Femur (tissue), 1 donor: ENCODE data around the gene GSTT2.
"Not testable (repeated sequence)": the region's sequence is repeated elsewhere in the genome, so short reads cannot be mapped to it uniquely, and the experiment has no call there.

Source experiments
- DNase-seq: peaks from one replicate; pipeline ENCODE4 v3.0.0-alpha.2; 2017

GSTT2 gene

GRCh38 chr22:23979557-23980240 lies at the start of gene GSTT2:
TSS of gene GSTT2 (plus strand) at chr22:23980134.
- DNase-seq: not testable (repeated sequence)

GRCh38 chr22:23938328-23939016 lies 41.5 kb upstream of the GSTT2 start:
- no peak for DNase-seq

- no peak for DNase-seq
These were observed 40.9 kb upstream of the GSTT2 start for GRCh38 chr22:23939017-23939357.

GRCh38 chr22:23940166-23940565 lies 39.8 kb upstream of the GSTT2 start:
- not testable (repeated sequence) for DNase-seq

GRCh38 chr22:23947391-23947790 lies 32.5 kb upstream of the GSTT2 start:
- DNase-seq: not testable (repeated sequence)

- not testable (repeated sequence) for DNase-seq
These were observed 30.2 kb upstream of the GSTT2 start for GRCh38 chr22:23949764-23950163.

- not testable (repeated sequence) for DNase-seq
These were observed 28.6 kb upstream of the GSTT2 start for GRCh38 chr22:23951383-23951782.

GRCh38 chr22:23952794-23953405 lies 27.0 kb upstream of the GSTT2 start:
- not testable (repeated sequence) for DNase-seq

GRCh38 chr22:23953485-23953884 lies 26.4 kb upstream of the GSTT2 start:
- not testable (repeated sequence) for DNase-seq

- not testable (repeated sequence) for DNase-seq
These were observed 25.5 kb upstream of the GSTT2 start for GRCh38 chr22:23954193-23954990.

- DNase-seq: not testable (repeated sequence)
These were observed 25.0 kb upstream of the GSTT2 start for GRCh38 chr22:23954991-23955305.

- DNase-seq: not testable (repeated sequence)
These were observed 24.0 kb upstream of the GSTT2 start for GRCh38 chr22:23955886-23956285.

GRCh38 chr22:23956301-23956900 lies 23.5 kb upstream of the GSTT2 start:
- peak; percentile 80 for DNase-seq

GRCh38 chr22:23961084-23961771 lies 18.7 kb upstream of the GSTT2 start, which contains the start of gene GSTT2B:
TSS of gene GSTT2B (minus strand) at chr22:23961195. CDS start at chr22:23961131, 64 bp downstream.
- DNase-seq: not testable (repeated sequence)

- DNase-seq: not testable (repeated sequence)
These were observed 13.8 kb upstream of the GSTT2 start for GRCh38 chr22:23966094-23966493.

- DNase-seq: not testable (repeated sequence)
These were observed 13.4 kb upstream of the GSTT2 start, which contains the start of gene DDTL for GRCh38 chr22:23966568-23966967. TSS of gene DDTL (plus strand) at chr22:23966888. CDS start at chr22:23966915, 27 bp downstream.

- DNase-seq: no peak
These were observed 10.9 kb upstream of the GSTT2 start for GRCh38 chr22:23969071-23969470.

- no peak for DNase-seq
These were observed 9.7 kb upstream of the GSTT2 start for GRCh38 chr22:23970201-23970641.

- DNase-seq: no peak
These were observed 9.0 kb upstream of the GSTT2 start for GRCh38 chr22:23970816-23971486.

GRCh38 chr22:23971927-23972326 lies 8.0 kb upstream of the GSTT2 start:
- DNase-seq: not testable (repeated sequence)

- DNase-seq: not testable (repeated sequence)
These were observed 5.6 kb upstream of the GSTT2 start, which contains the start of gene DDT for GRCh38 chr22:23974345-23974744. TSS of gene DDT (minus strand) at chr22:23974441. CDS start at chr22:23974414, 27 bp downstream.
